Panc1 (cell line): ENCODE results near the gene MAP3K6. TPM values are rescaled to one million over a fixed set of nuclear protein-coding genes. Genes with fewer than 3 reads are reported as not detected.

Source experiments
- ATAC-seq: fragments of 200-7000 bp; cut with Tn5 transposase; 2 replicates; pipeline ENCODE4 v1.9.1; 2020; ENCODE audit warnings: mild to moderate bottlenecking, moderate library complexity
- BruUV-seq: library from RNA; stranded (reverse); fragments of 400-500 nt; replicated peaks from 2 replicates; lab custom pipeline; 2021; lab: Mats Ljungman, UMichigan
- CTCF ChIA-PET: fragments of 300-600 bp; sonication (Branson Sonifier 250); formaldehyde crosslinking; loops from one replicate; lab custom pipeline; 2022; ENCODE audit warnings: antibody characterized with exemption; lab: Charles Lee
- POLR2A ChIA-PET: fragments of 300-600 bp; sonication (Branson Sonifier 250); formaldehyde crosslinking; loops from one replicate; lab custom pipeline; 2022; ENCODE audit warnings: antibody characterized with exemption; lab: Charles Lee
- DNase-seq: peaks from one replicate; pipeline ENCODE4 v3.0.0-alpha.2; 2010; ENCODE audit warnings: low read depth, low spot score
- H3K27ac ChIP-seq: 2 replicates; pipeline ENCODE4 v1.5.1; 2011; ENCODE audit warnings: mild to moderate bottlenecking, low read length, inconsistent platforms
- H3K27me3 ChIP-seq: fragments of 200-500 bp; sonication (Bioruptor generic); 2 replicates; pipeline ENCODE4 v1.6.0; 2014; ENCODE audit warnings: low read length, inconsistent platforms; ENCODE audit not compliant: control insufficient read depth, insufficient read depth
- H3K36me3 ChIP-seq: fragments of 200-500 bp; sonication (Bioruptor generic); 2 replicates; pipeline ENCODE4 v1.5.1; 2014; ENCODE audit warnings: inconsistent platforms, mild to moderate bottlenecking, low read length, moderate library complexity; ENCODE audit not compliant: control insufficient read depth, insufficient read depth
- H3K4me1 ChIP-seq: 2 replicates; pipeline ENCODE4 v1.5.1; 2011; ENCODE audit warnings: inconsistent platforms, mild to moderate bottlenecking, low read length, moderate library complexity; ENCODE audit not compliant: control insufficient read depth, insufficient read depth
- H3K4me3 ChIP-seq, 2 experiments: 2 replicates each; pipeline ENCODE4 v1.5.1; 2011 to 2012; ENCODE audit warnings: low read depth in 2 of 2, low read length in 2 of 2, mild to moderate bottlenecking in 2 of 2, inconsistent platforms in 1 of 2, moderate library complexity in 1 of 2
- H3K9me3 ChIP-seq: fragments of 200-500 bp; sonication (Bioruptor generic); 2 replicates; pipeline ENCODE4 v1.5.1; 2014; ENCODE audit warnings: low read depth, mild to moderate bottlenecking, inconsistent platforms, low read length, moderate library complexity; ENCODE audit not compliant: control insufficient read depth, insufficient read depth
- POLR2AphosphoS5 ChIP-seq: IDR thresholded peaks from 2 replicates; pipeline ENCODE4 v1.6.1; 2012; ENCODE audit warnings: mild to moderate bottlenecking, low read depth, low read length, moderate library complexity
- SIN3A ChIP-seq: IDR thresholded peaks from 2 replicates; pipeline ENCODE4 v1.6.1; 2012; ENCODE audit warnings: low read depth, mild to moderate bottlenecking, low read length, moderate library complexity, borderline replicate concordance; ENCODE audit not compliant: insufficient read depth
- TCF7L2 ChIP-seq: IDR thresholded peaks from 2 replicates; pipeline ENCODE4 v1.6.1; 2011; ENCODE audit warnings: mild to moderate bottlenecking, low read depth, low read length, inconsistent platforms
- in situ Hi-C: cut with HindIII; loops from 2 replicates; pipeline ENCODE4 v1.10.0; 2016; ENCODE audit warnings: low sequenced_read_pairs, low pct_unique_long_range_greater_than_20kb
- intact Hi-C: fragments of 100-400 bp; cut with micrococcal nuclease; formaldehyde crosslinking; loops from one replicate; pipeline ENCODE4 v1.10.0; 2022; ENCODE audit not compliant: unreplicated experiment
- total RNA-seq: library from RNA; stranded (reverse); gene quantifications from one replicate; pipeline ENCODE4 v1.2.1, GENCODE V29; 2021; ENCODE audit not compliant: unreplicated experiment
- TF ChIP-seq, protein P1 (sequence below): fragments of 450-650 bp; IDR thresholded peaks from 2 replicates; pipeline ENCODE4 v1.5.1; 2017; ENCODE audit warnings: mild to moderate bottlenecking
- TF ChIP-seq, protein P2 (sequence below), 2 experiments: IDR thresholded peaks; 2 replicates each; pipeline ENCODE4 v1.6.1; 2011 to 2012; ENCODE audit warnings: low read depth in 2 of 2, control low read depth in 1 of 2, low read length in 1 of 2, mild to moderate bottlenecking in 1 of 2, moderate library complexity in 1 of 2; ENCODE audit not compliant: insufficient read depth in 1 of 2

The MAP3K6 gene
- total RNA-seq, 1 experiment from 2014 or later: 56.9 TPM

DNA sequence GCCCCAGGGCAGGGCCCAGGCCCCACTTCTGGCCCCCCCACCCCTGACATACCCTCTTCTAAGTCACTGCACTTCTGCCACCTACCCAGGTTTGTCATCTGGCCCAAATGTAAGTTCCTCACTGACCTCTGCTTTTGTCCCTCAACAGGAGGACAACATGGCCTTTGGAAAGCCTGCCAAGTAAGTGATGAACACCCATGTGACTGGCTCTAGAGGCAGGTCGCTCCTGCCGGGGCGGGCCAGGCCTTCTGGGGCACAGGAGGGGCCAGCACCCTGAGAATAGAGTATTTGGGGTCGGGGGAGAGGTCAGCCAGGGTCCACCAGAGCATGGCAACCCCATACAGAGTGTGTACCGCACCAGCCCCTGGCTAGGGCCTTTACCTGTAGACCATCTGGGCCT lies 34.8 kb downstream of the MAP3K6 start:
- Histone ChIP-seq H3K27ac (no peak overlapping the region), H3K27me3 (no peaks in the 10 kb centered on the region), H3K4me1 (peaks cover 3% of the 10 kb centered on the region; the same call in 1 of the 2 replicates), H3K9me3 (no peaks in the 10 kb centered on the region), H3K36me3 (peaks cover 2% of the 10 kb centered on the region), H3K4me3 (no peak overlapping the region)
- intact Hi-C loops (no loop called here), in situ Hi-C loops (no loop called here)
- BruUV-seq: no TSS peak
- CTCF ChIA-PET: interaction anchor here (1.0 to 1.3 kb wide), 3 partner anchors 9 to 29 kb away, joined by 3 to 4 read pairs (median 3); no protein-coding TSS in a partner anchor
- POLR2A ChIA-PET: interaction anchor here (0.5 kb wide), 1 partner anchor 9 kb away, joined by 3 read pairs; no protein-coding TSS in a partner anchor
- no peak for ATAC-seq
- DNase-seq: no peak
- TF ChIP-seq SIN3A (no peak), POLR2AphosphoS5 (no peak), TCF7L2 (no peak)
- TF ChIP-seq, protein P1, sequence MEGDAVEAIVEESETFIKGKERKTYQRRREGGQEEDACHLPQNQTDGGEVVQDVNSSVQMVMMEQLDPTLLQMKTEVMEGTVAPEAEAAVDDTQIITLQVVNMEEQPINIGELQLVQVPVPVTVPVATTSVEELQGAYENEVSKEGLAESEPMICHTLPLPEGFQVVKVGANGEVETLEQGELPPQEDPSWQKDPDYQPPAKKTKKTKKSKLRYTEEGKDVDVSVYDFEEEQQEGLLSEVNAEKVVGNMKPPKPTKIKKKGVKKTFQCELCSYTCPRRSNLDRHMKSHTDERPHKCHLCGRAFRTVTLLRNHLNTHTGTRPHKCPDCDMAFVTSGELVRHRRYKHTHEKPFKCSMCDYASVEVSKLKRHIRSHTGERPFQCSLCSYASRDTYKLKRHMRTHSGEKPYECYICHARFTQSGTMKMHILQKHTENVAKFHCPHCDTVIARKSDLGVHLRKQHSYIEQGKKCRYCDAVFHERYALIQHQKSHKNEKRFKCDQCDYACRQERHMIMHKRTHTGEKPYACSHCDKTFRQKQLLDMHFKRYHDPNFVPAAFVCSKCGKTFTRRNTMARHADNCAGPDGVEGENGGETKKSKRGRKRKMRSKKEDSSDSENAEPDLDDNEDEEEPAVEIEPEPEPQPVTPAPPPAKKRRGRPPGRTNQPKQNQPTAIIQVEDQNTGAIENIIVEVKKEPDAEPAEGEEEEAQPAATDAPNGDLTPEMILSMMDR: no peak
- TF ChIP-seq, protein P2, sequence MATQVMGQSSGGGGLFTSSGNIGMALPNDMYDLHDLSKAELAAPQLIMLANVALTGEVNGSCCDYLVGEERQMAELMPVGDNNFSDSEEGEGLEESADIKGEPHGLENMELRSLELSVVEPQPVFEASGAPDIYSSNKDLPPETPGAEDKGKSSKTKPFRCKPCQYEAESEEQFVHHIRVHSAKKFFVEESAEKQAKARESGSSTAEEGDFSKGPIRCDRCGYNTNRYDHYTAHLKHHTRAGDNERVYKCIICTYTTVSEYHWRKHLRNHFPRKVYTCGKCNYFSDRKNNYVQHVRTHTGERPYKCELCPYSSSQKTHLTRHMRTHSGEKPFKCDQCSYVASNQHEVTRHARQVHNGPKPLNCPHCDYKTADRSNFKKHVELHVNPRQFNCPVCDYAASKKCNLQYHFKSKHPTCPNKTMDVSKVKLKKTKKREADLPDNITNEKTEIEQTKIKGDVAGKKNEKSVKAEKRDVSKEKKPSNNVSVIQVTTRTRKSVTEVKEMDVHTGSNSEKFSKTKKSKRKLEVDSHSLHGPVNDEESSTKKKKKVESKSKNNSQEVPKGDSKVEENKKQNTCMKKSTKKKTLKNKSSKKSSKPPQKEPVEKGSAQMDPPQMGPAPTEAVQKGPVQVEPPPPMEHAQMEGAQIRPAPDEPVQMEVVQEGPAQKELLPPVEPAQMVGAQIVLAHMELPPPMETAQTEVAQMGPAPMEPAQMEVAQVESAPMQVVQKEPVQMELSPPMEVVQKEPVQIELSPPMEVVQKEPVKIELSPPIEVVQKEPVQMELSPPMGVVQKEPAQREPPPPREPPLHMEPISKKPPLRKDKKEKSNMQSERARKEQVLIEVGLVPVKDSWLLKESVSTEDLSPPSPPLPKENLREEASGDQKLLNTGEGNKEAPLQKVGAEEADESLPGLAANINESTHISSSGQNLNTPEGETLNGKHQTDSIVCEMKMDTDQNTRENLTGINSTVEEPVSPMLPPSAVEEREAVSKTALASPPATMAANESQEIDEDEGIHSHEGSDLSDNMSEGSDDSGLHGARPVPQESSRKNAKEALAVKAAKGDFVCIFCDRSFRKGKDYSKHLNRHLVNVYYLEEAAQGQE (IDR thresholded peaks at IDR 0.05; ENCODE audit: insufficient read depth in 1 of 2, low read depth in 2 of 2, low read length in 1 of 2): no peak

DNA sequence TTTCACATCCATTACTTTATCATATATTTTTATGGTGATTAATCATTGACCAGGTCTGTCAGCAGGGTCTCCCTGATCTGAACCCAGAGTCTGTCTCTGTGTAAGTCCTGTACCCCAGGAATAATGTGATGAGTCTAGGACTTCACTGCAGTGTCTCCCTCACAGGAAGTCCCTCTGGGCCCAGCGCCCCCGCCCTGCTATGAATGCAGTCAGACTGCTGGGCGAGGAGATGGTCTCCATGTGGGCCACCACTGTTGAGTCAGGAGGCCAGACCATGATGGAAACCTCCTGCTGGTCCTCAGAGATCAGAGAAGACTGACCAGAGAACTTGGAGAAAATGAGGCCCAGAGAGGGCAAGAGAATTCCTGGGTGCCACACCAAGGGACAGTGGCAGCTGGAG lies 35.3 kb downstream of the MAP3K6 start:
- CTCF ChIA-PET: no interaction called here
- Histone ChIP-seq H3K27me3 (no peaks in the 10 kb centered on the region), H3K9me3 (no peaks in the 10 kb centered on the region), H3K27ac (no peak overlapping the region), H3K36me3 (peaks cover 2% of the 10 kb centered on the region), H3K4me3 (no peak overlapping the region), H3K4me1 (peaks cover 7% of the 10 kb centered on the region; the same call in 1 of the 2 replicates)
- no TSS peak for BruUV-seq
- in situ Hi-C loops (no loop called here), intact Hi-C loops (no loop called here)
- ATAC-seq: no peak
- no peak for TF ChIP-seq POLR2AphosphoS5
- TF ChIP-seq, protein P1: no peak
- POLR2A ChIA-PET: interaction anchor here (0.5 kb wide), 1 partner anchor 8 kb away, joined by 3 read pairs; no protein-coding TSS in a partner anchor
- no peak for DNase-seq
